ENCODE results near the gene SUSD1.

Gene SUSD1

GRCh38 chr9:112042769-112043168, 132.3 kb downstream of the SUSD1 start:
- peaks cover 0 to 19% (median 8%) of the 10 kb centered on the region in 11 experiments; a peak in 16 of 22 replicates for H3K9me3 ChIP-seq (replicated peaks in 1 of 11)
- no peak for TF ChIP-seq Cebpa-rat (IDR thresholded peaks at IDR 0.05)

GRCh38 chr9:112042244-112042638, 132.9 kb downstream of the SUSD1 start:
- Histone ChIP-seq H3K9me3 (replicated peaks in 1 of 11) (peaks cover 0 to 14% (median 4%) of the 10 kb centered on the region in 11 experiments; a peak in 9 of 22 replicates), H3K36me3 (peaks cover 17 to 42% (median 29%) of the 10 kb centered on the region in 11 experiments; a peak in 21 of 22 replicates), H3K9ac (no peak overlapping the region), H4K20me1 (no peaks in the 10 kb centered on the region), H3K27me3 (no peaks in the 10 kb centered on the region), H3K27ac (no peak overlapping the region), H3K4me1 (peaks cover 16 to 39% (median 23%) of the 10 kb centered on the region in 10 experiments), H3K4me2 (peak overlapping the region in 2 of 11 experiments; percentile 2 to 23; a peak in 1 of 22 replicates), H3K4me3 (no peak overlapping the region)
- TF ChIP-seq Cebpa-rat (IDR thresholded peaks at IDR 0.05): no peak

More at GRCh38 chr9:112042769-112043168, 132.3 kb downstream of the SUSD1 start:
- Histone ChIP-seq H4K20me1 (no peaks in the 10 kb centered on the region), H3K36me3 (peaks cover 18 to 48% (median 31%) of the 10 kb centered on the region in 11 experiments; a peak in 21 of 22 replicates), H3K27ac (no peak overlapping the region), H3K27me3 (no peaks in the 10 kb centered on the region), H3K4me1 (peaks cover 12 to 39% (median 19%) of the 10 kb centered on the region in 10 experiments), H3K4me3 (no peak overlapping the region), H3K4me2 (no peak overlapping the region), H3K9ac (no peak overlapping the region)

DNA sequence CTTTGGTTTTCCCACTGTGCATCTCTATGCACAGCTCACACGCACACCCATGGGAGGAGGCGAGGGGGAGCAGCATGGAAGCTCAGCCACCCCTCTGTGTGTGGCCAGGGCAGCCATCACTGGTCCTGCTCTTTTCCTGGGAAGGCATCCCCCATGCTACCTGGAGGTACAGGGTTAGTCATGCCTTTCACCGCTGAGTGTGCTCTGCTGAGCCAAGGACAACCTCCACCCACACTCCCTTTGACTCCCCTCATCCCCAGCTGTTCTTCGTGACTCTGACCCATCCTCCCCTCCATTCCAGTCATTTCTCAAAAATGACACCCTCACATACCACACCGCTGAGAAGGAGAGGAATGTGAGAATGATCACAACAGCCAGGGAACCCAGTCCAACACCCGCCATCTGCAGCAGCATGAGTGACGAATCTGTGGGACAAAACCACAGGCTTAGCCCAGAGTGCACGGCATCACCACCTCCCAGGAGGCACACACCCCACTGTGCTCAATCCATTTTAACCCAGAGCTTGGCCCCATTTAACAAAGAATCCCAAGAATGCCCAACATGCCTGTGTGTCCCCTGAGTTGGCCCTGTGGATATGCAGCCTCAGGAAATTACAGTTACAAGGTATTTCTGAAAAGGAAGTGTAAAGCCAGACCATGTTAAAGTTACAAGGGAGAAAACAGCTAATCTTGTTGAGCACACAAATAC, 133.4 kb downstream of the SUSD1 start:
- TF ChIP-seq Cebpa-rat (IDR thresholded peaks at IDR 0.05): no peak
- peak overlapping the region in 4 of 11 experiments; percentile 2 to 28 (median 21); a peak in 3 of 22 replicates for H3K4me2 ChIP-seq
- peaks cover 17 to 38% (median 29%) of the 10 kb centered on the region in 11 experiments; a peak in 21 of 22 replicates for H3K36me3 ChIP-seq
- H3K4me3 ChIP-seq: no peak overlapping the region
- no peak overlapping the region for H3K9ac ChIP-seq
- no peak overlapping the region for H3K27ac ChIP-seq
- no peaks in the 10 kb centered on the region for H4K20me1 ChIP-seq
- no peaks in the 10 kb centered on the region for H3K27me3 ChIP-seq
- peaks cover 0 to 14% (median 3%) of the 10 kb centered on the region in 11 experiments; a peak in 5 of 22 replicates for H3K9me3 ChIP-seq (replicated peaks in 1 of 11)
- peaks cover 18 to 39% (median 27%) of the 10 kb centered on the region in 10 experiments for H3K4me1 ChIP-seq

DNA sequence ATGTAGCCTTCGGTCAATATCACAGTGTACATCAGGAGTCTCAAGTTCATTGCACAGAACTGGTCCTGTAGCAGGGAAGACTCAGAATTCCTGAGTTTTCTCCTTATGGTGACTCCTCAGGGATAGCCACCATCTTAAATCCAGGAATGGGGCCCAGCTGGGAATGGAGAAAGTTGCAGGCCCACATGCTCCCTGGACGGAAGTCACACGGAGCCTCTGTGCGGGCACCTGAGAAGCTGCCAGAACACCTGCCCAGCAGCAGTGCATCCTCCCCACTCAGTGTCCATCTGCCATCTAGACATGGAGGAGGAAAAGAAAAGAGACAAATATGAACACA, 133.9 kb downstream of the SUSD1 start:
- no peaks in the 10 kb centered on the region for H3K27me3 ChIP-seq
- no peak overlapping the region for H3K4me3 ChIP-seq
- peaks cover 0 to 16% (median 3%) of the 10 kb centered on the region in 11 experiments; a peak in 5 of 22 replicates for H3K9me3 ChIP-seq (replicated peaks in 1 of 11)
- H3K36me3 ChIP-seq: peaks cover 17 to 39% (median 29%) of the 10 kb centered on the region in 11 experiments; a peak in 21 of 22 replicates
- no peak overlapping the region for H3K9ac ChIP-seq
- H3K4me2 ChIP-seq: no peak overlapping the region
- H4K20me1 ChIP-seq: no peaks in the 10 kb centered on the region
- peaks cover 23 to 39% (median 30%) of the 10 kb centered on the region in 10 experiments for H3K4me1 ChIP-seq
- TF ChIP-seq Cebpa-rat (IDR thresholded peaks at IDR 0.05): no peak
- no peak overlapping the region for H3K27ac ChIP-seq

GRCh38 chr9:112038017-112038408, 137.1 kb downstream of the SUSD1 start:
- H3K4me1 ChIP-seq: peaks cover 33 to 56% (median 39%) of the 10 kb centered on the region in 10 experiments

GRCh38 chr9:112037281-112038016, 137.6 kb downstream of the SUSD1 start:
- Histone ChIP-seq H3K27me3 (no peaks in the 10 kb centered on the region), H3K27ac (peak overlapping the region; percentile 0 to 60 (median 51); a peak in 16 of 22 replicates), H3K9ac (peak overlapping the region in 1 of 11 experiments; percentile 9; a peak in 1 of 22 replicates), H3K4me1 (peaks cover 33 to 62% (median 42%) of the 10 kb centered on the region in 10 experiments), H3K9me3 (replicated peaks in 1 of 11) (peaks cover 0 to 31% (median 11%) of the 10 kb centered on the region in 11 experiments; a peak in 9 of 22 replicates), H3K4me3 (no peak overlapping the region), H3K36me3 (peaks cover 17 to 63% (median 36%) of the 10 kb centered on the region in 11 experiments; a peak in 21 of 22 replicates), H3K4me2 (peak overlapping the region; percentile 41 to 77 (median 68); a peak in 21 of 22 replicates), H4K20me1 (no peaks in the 10 kb centered on the region)
- TF ChIP-seq Cebpa-rat (IDR thresholded peaks at IDR 0.05): no peak

More at GRCh38 chr9:112038017-112038408, 137.1 kb downstream of the SUSD1 start:
- H3K4me2 ChIP-seq: peak overlapping the region; percentile 41 to 77 (median 68)
- H3K27ac ChIP-seq: peak overlapping the region in 10 of 11 experiments; percentile 16 to 60 (median 45); a peak in 17 of 22 replicates
- H3K27me3 ChIP-seq: no peaks in the 10 kb centered on the region
- peaks cover 17 to 62% (median 36%) of the 10 kb centered on the region in 11 experiments; a peak in 21 of 22 replicates for H3K36me3 ChIP-seq
- 0 out of 22 replicates have a peak overlapping the region, but pooled peaks of 1 of the 11 experiments have one; percentile 8 for H3K9ac ChIP-seq
- no peak for TF ChIP-seq Cebpa-rat (IDR thresholded peaks at IDR 0.05)
- peaks cover 0 to 31% (median 11%) of the 10 kb centered on the region in 11 experiments; a peak in 9 of 22 replicates for H3K9me3 ChIP-seq (replicated peaks in 1 of 11)
- H3K4me3 ChIP-seq: no peak overlapping the region
- no peaks in the 10 kb centered on the region for H4K20me1 ChIP-seq

- peaks cover 0 to 30% (median 17%) of the 10 kb centered on the region in 11 experiments; a peak in 12 of 22 replicates for H3K9me3 ChIP-seq (replicated peaks in 1 of 11)
- H3K4me3 ChIP-seq: no peak overlapping the region
- peaks cover 36 to 83% (median 45%) of the 10 kb centered on the region in 10 experiments for H3K4me1 ChIP-seq
- peaks cover 7 to 51% (median 23%) of the 10 kb centered on the region in 11 experiments; a peak in 19 of 22 replicates for H3K36me3 ChIP-seq
- H4K20me1 ChIP-seq: no peaks in the 10 kb centered on the region
- H3K27ac ChIP-seq: peak overlapping the region in 2 of 11 experiments; percentile 3 to 60; a peak in 3 of 22 replicates
- H3K27me3 ChIP-seq: no peaks in the 10 kb centered on the region
- no peak overlapping the region for H3K9ac ChIP-seq
- no peak for TF ChIP-seq Cebpa-rat (IDR thresholded peaks at IDR 0.05)
- H3K4me2 ChIP-seq: peak overlapping the region; percentile 47 to 77 (median 68); a peak in 20 of 22 replicates
Observed at GRCh38 chr9:112035166-112035826, 139.8 kb downstream of the SUSD1 start.

DNA sequence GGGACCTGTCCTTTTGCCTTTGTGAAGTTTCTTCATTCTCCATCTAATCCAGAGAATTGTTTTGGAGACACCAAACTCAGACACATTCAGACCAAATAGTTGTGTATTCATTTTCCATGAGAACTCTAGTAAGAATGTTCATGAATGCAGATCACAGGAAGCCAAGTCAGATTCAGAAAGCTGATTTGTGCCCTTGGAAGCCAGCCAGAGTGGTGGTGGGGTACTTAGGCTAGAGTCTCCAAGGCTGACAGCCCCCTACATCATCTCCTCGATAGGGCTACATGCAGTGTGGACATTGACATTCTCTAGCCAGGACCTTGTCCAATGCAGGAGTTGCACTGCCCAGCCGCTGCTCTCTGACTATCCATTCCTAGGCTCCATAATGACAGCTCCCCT, 140.9 kb downstream of the SUSD1 start:
- H3K9me3 ChIP-seq (replicated peaks in 1 of 11): peaks cover 0 to 27% (median 13%) of the 10 kb centered on the region in 11 experiments; a peak in 12 of 22 replicates
- no peak for TF ChIP-seq Cebpa-rat (IDR thresholded peaks at IDR 0.05)
- no peak overlapping the region for H3K4me3 ChIP-seq
- peak overlapping the region in 1 of 11 experiments; percentile 17; a peak in 1 of 22 replicates for H3K4me2 ChIP-seq
- H3K27me3 ChIP-seq: no peaks in the 10 kb centered on the region
- H4K20me1 ChIP-seq: no peaks in the 10 kb centered on the region
- H3K4me1 ChIP-seq: peaks cover 36 to 87% (median 45%) of the 10 kb centered on the region in 10 experiments
- H3K9ac ChIP-seq: no peak overlapping the region
- peaks cover 0 to 44% (median 15%) of the 10 kb centered on the region in 11 experiments; a peak in 12 of 22 replicates for H3K36me3 ChIP-seq
- no peak overlapping the region for H3K27ac ChIP-seq
